ENCODE results near the gene GRK5.

- TF ChIP-seq CTCF (IDR thresholded peaks at IDR 0.05) (no peak), REST (IDR thresholded peaks at IDR 0.05; ENCODE audit: insufficient read depth in 1 of 2, low read depth in 2 of 2, low read length in 1 of 2) (no peak), SIN3A (IDR thresholded peaks at IDR 0.05; ENCODE audit: borderline replicate concordance, insufficient read depth, low read depth, low read length) (no peak)
Observed at GRCh38 chr10:119313024-119313423, 105.7 kb downstream of the GRK5 start.

Data from Panc1 (cell line).